BE2C (cell line): Measurements from ENCODE around the gene CNN3.

Experiments used
- DNase-seq: peaks from one replicate; pipeline ENCODE4 v3.0.0-alpha.2; 2020
- H3K27me3 ChIP-seq: fragments of 250-450 bp; sonication (Bioruptor Pico); 2 replicates; pipeline ENCODE4 v1.5.1; 2020; ENCODE audit warnings: mild to moderate bottlenecking
- H3K36me3 ChIP-seq: fragments of 250-450 bp; sonication (Bioruptor Pico); 2 replicates; pipeline ENCODE4 v1.5.1; 2020; ENCODE audit warnings: mild to moderate bottlenecking
- H3K4me1 ChIP-seq: fragments of 250-450 bp; sonication (Bioruptor Pico); 2 replicates; pipeline ENCODE4 v1.5.1; 2020
- H3K4me3 ChIP-seq: 2 replicates; pipeline ENCODE4 v1.5.1; 2011; ENCODE audit warnings: low read depth, low read length
- H3K9me3 ChIP-seq: fragments of 250-450 bp; sonication (Bioruptor Pico); 2 replicates; pipeline ENCODE4 v1.5.1; 2020
- CTCF ChIP-seq: IDR thresholded peaks from 2 replicates; pipeline ENCODE4 v1.5.1; 2012; ENCODE audit warnings: mild to moderate bottlenecking, low read depth, low read length

Gene CNN3

GRCh38 chr1:94952539-94952938 lies 25.6 kb upstream of the CNN3 start:
- TF ChIP-seq CTCF: no peak
- Histone ChIP-seq H3K9me3 (no peaks in the 10 kb centered on the region), H3K36me3 (no peaks in the 10 kb centered on the region), H3K27me3 (no peaks in the 10 kb centered on the region), H3K4me3 (no peak overlapping the region), H3K4me1 (peaks cover 9% of the 10 kb centered on the region; the same call in 1 of the 2 replicates)
- no peak for DNase-seq

GRCh38 chr1:94951509-94952208 lies 24.7 kb upstream of the CNN3 start:
- Histone ChIP-seq H3K9me3 (no peaks in the 10 kb centered on the region), H3K27me3 (no peaks in the 10 kb centered on the region), H3K4me1 (peaks cover 9% of the 10 kb centered on the region; the same call in 1 of the 2 replicates), H3K36me3 (no peaks in the 10 kb centered on the region), H3K4me3 (no peak overlapping the region)
- TF ChIP-seq CTCF: no peak
- DNase-seq: peak; percentile 52

GRCh38 chr1:94951046-94951445 lies 24.1 kb upstream of the CNN3 start:
- TF ChIP-seq CTCF: no peak

GRCh38 chr1:94949681-94950661 lies 23.1 kb upstream of the CNN3 start:
- Histone ChIP-seq H3K36me3 (no peaks in the 10 kb centered on the region), H3K4me1 (peaks cover 9% of the 10 kb centered on the region; the same call in 1 of the 2 replicates), H3K9me3 (no peaks in the 10 kb centered on the region), H3K4me3 (no peak overlapping the region), H3K27me3 (no peaks in the 10 kb centered on the region)
- no peak for TF ChIP-seq CTCF
- DNase-seq: peak; percentile 59

More at GRCh38 chr1:94951046-94951445, 24.1 kb upstream of the CNN3 start:
- no peak for DNase-seq
- H3K4me1 ChIP-seq: peaks cover 9% of the 10 kb centered on the region; the same call in 1 of the 2 replicates
- no peaks in the 10 kb centered on the region for H3K27me3 ChIP-seq
- H3K36me3 ChIP-seq: no peaks in the 10 kb centered on the region
- H3K9me3 ChIP-seq: no peaks in the 10 kb centered on the region
- no peak overlapping the region for H3K4me3 ChIP-seq

GRCh38 chr1:94947437-94947836 lies 20.5 kb upstream of the CNN3 start:
- Histone ChIP-seq H3K36me3 (no peaks in the 10 kb centered on the region), H3K4me1 (peaks cover 9% of the 10 kb centered on the region; the same call in 1 of the 2 replicates), H3K27me3 (no peaks in the 10 kb centered on the region), H3K9me3 (no peaks in the 10 kb centered on the region), H3K4me3 (no peak overlapping the region)
- no peak for DNase-seq
- no peak for TF ChIP-seq CTCF
